Endothelial cell of umbilical vein (primary cell): ENCODE data around the gene PROK1. TPM values are rescaled to one million over a fixed set of nuclear protein-coding genes. Genes with fewer than 3 reads are reported as not detected.

ENCODE experiments used
- BruUV-seq: library from RNA; stranded (reverse); fragments of 400-500 nt; replicated peaks from 2 replicates; lab custom pipeline; 2021; lab: Mats Ljungman, UMichigan
- CTCF ChIA-PET: fragments of 300-600, 350-600 bp; sonication (Branson Sonifier 250); formaldehyde crosslinking; loops from one replicate; lab custom pipeline; 2021; ENCODE audit warnings: antibody characterized with exemption, inconsistent platforms; lab: Charles Lee
- POLR2A ChIA-PET: fragments of 300-600, 350-600 bp; sonication (Branson Sonifier 250); formaldehyde crosslinking; loops from one replicate; lab custom pipeline; 2021; ENCODE audit warnings: antibody characterized with exemption, inconsistent platforms; lab: Charles Lee
- DNase-seq: peaks from one replicate; pipeline ENCODE4 v3.0.0-alpha.2; 2011; ENCODE audit warnings: low read depth, low spot score
- FAIRE-seq: peaks from 2 replicates; lab custom pipeline; 2011; peaks lifted over from hg19 to GRCh38; lab: Jason Lieb, UNC
- H2AFZ ChIP-seq: 2 replicates; pipeline ENCODE4 v1.6.0; 2012; ENCODE audit warnings: low read depth, low read length, control low read depth, inconsistent platforms
- H3K27ac ChIP-seq: 2 replicates; pipeline ENCODE4 v1.5.1; 2011; ENCODE audit warnings: low read depth, mild to moderate bottlenecking, control low read depth, low read length, moderate library complexity; ENCODE audit not compliant: insufficient read depth
- H3K27me3 ChIP-seq, 2 experiments: 2 replicates each; pipeline versions ENCODE4 v1.6.0 to v1.6.1; 2011; ENCODE audit warnings: low read length in 2 of 2, mixed read lengths in 1 of 2; ENCODE audit not compliant: control insufficient read depth in 2 of 2, insufficient read depth in 2 of 2
- H3K36me3 ChIP-seq, 2 experiments: 2 replicates in 1 of 2; 3 replicates in 1 of 2; pipeline ENCODE4 v1.5.1; 2011; ENCODE audit warnings: low read length in 2 of 2, mild to moderate bottlenecking in 1 of 2, moderate library complexity in 1 of 2; ENCODE audit not compliant: control insufficient read depth in 2 of 2, insufficient read depth in 2 of 2; ENCODE audit errors: extremely low read depth in 1 of 2
- H3K4me1 ChIP-seq: 3 replicates; pipeline ENCODE4 v1.5.1; 2011; ENCODE audit warnings: mild to moderate bottlenecking, low read length; ENCODE audit not compliant: control insufficient read depth, insufficient read depth; ENCODE audit errors: extremely low read depth
- H3K4me2 ChIP-seq: 2 replicates; pipeline ENCODE4 v1.6.1; 2011; ENCODE audit warnings: low read length, control low read depth, mixed read lengths; ENCODE audit not compliant: insufficient read depth
- H3K4me3 ChIP-seq, 3 experiments: fragments of 200-600 bp in 1 of 3; sonication (generic), shearing (Covaris generic) in 1 of 3; replicated peaks in 1 of 3; 2 replicates each; pipeline ENCODE4 v1.5.1; 2011 to 2016; ENCODE audit warnings: control low read depth in 3 of 3, low read length in 3 of 3, mild to moderate bottlenecking in 2 of 3, inconsistent platforms in 1 of 3, low read depth in 1 of 3, moderate library complexity in 1 of 3; ENCODE audit not compliant: insufficient read depth in 1 of 3
- H3K79me2 ChIP-seq: 2 replicates; pipeline ENCODE4 v1.6.0; 2012; ENCODE audit warnings: low read length, inconsistent platforms; ENCODE audit not compliant: control insufficient read depth, insufficient read depth
- H3K9ac ChIP-seq: replicated peaks from 2 replicates; pipeline ENCODE3; 2011; ENCODE audit warnings: low read length, control low read depth; ENCODE audit not compliant: insufficient read depth; ENCODE audit errors: extremely low read depth
- H3K9me1 ChIP-seq: replicated peaks from 3 replicates; pipeline ENCODE4 v1.6.0; 2011; ENCODE audit warnings: mild to moderate bottlenecking, low read length; ENCODE audit not compliant: control insufficient read depth, insufficient read depth; ENCODE audit errors: extremely low read depth
- H3K9me3 ChIP-seq: replicated peaks from 2 replicates; pipeline ENCODE4 v1.5.1; 2012; ENCODE audit warnings: low read length, inconsistent platforms; ENCODE audit not compliant: control insufficient read depth, insufficient read depth
- H4K20me1 ChIP-seq: replicated peaks from 2 replicates; pipeline ENCODE3; 2011; ENCODE audit warnings: mild to moderate bottlenecking, low read length; ENCODE audit not compliant: control insufficient read depth, insufficient read depth; ENCODE audit errors: extremely low read depth
- EZH2 ChIP-seq: IDR thresholded peaks from 2 replicates; pipeline ENCODE4 v1.6.1; 2012; ENCODE audit warnings: borderline replicate concordance, low read depth, mild to moderate bottlenecking, moderate library complexity, low read length, inconsistent platforms; ENCODE audit not compliant: severe bottlenecking
- FOS ChIP-seq: IDR thresholded peaks from 2 replicates; pipeline ENCODE4 v1.6.1; 2011; ENCODE audit warnings: mild to moderate bottlenecking, low read length, moderate library complexity, borderline replicate concordance; ENCODE audit not compliant: insufficient read depth
- GATA2 ChIP-seq: IDR thresholded peaks from 2 replicates; pipeline ENCODE4 v1.7.0; 2011; ENCODE audit warnings: low read depth, mild to moderate bottlenecking, moderate library complexity, mixed read lengths, low read length; ENCODE audit not compliant: insufficient read length, insufficient read depth
- JUN ChIP-seq: IDR thresholded peaks from 2 replicates; pipeline ENCODE4 v1.6.1; 2011; ENCODE audit warnings: borderline replicate concordance, low read depth; ENCODE audit not compliant: insufficient read length, insufficient read depth
- MYC ChIP-seq: IDR thresholded peaks from one replicate; pipeline ENCODE4 v1.6.1; 2011; ENCODE audit warnings: mild to moderate bottlenecking, low read depth, low read length
- POLR2A ChIP-seq: IDR thresholded peaks from 2 replicates; pipeline ENCODE4 v1.6.1; 2012; ENCODE audit warnings: low read depth, mild to moderate bottlenecking, control low read depth, low read length
- POLR2AphosphoS5 ChIP-seq: IDR thresholded peaks from 2 replicates; pipeline ENCODE4 v1.6.1; 2012; ENCODE audit warnings: low read depth, mild to moderate bottlenecking, control low read depth, low read length, moderate library complexity; ENCODE audit not compliant: insufficient read depth
- dilution Hi-C: fragments of 300-500 bp; cut with MboI; formaldehyde crosslinking; loops from one replicate; pipeline ENCODE4 v1.15.0; 2019; ENCODE audit warnings: low sequenced_read_pairs; ENCODE audit not compliant: extremely low pct_ligation_motif_present
- intact Hi-C: fragments of 100-400 bp; cut with micrococcal nuclease; formaldehyde crosslinking; loops from one replicate; pipeline ENCODE4 v1.10.0; 2022
- polyA plus RNA-seq, 4 experiments: library from polyadenylated mRNA; depleted of rRNA in 3 of 4; stranded (reverse) in 3 of 4; unstranded in 1 of 4; fragments of >200 nt; gene quantifications; 2 replicates each; pipeline versions ENCODE4 v1.2.1 to v1.2.3, GENCODE V29; 2011 to 2012; ENCODE audit warnings: missing spikeins in 1 of 4
- total RNA-seq: library from RNA; stranded (reverse); gene quantifications from 2 replicates; pipeline ENCODE4 v1.2.3, GENCODE V29; 2021
- TF ChIP-seq, protein P1 (sequence below): IDR thresholded peaks from 2 replicates; pipeline ENCODE4 v1.6.1; 2011; ENCODE audit not compliant: insufficient read depth, insufficient read length
- TF ChIP-seq, protein P2 (sequence below), 2 donors: IDR thresholded peaks; 1 replicate in 1 of 2; 2 replicates in 1 of 2; pipeline ENCODE4 v1.5.1; 2011; ENCODE audit warnings: low read length in 2 of 2, mild to moderate bottlenecking in 2 of 2, moderate library complexity in 2 of 2, control low read depth in 1 of 2, inconsistent platforms in 1 of 2, low read depth in 1 of 2; ENCODE audit not compliant: insufficient read depth in 1 of 2; ENCODE audit errors: extremely low read depth in 1 of 2

Gene PROK1
- total and polyA plus RNA-seq, 2 donors (not counting 3 experiments of a cell fraction or from before 2014, with no cell fraction given) = not detected

DNA sequence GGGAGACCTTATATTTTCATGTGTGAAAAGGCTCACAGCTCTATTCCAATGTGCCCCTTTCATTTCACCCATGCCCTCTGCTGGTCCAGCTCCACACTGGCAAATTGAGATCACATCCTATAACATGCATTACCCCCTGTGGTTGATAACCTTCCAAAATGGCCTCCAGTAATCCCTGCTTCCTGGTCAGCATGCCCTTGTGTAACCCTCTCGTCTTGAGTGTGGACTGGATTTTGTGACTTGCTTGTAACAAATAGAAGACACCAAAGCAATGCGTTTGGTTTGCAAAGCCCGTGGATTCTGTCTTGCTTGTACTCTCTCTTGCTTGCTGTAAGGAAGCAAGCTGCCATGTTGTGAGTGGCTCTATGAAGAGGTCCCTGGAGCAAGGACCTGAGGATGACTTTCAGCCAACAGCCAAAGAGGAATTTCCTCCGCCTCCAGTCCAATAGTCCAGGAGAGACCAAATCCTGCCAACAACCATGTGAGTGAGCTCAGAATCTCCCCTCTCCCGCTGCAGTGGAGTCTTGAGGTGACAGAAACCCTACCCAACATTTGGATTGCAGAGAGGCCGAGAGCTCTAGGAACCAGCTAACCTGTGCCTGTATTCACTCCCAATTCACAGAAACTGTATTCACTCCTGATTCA is 50.7 kb downstream of the PROK1 start:
- intact Hi-C loops = no loop called here
- Histone ChIP-seq H3K27ac (no peak overlapping the region), H3K36me3 (no peaks in the 10 kb centered on the region), H3K4me3 (no peak overlapping the region), H3K9me1 (no peaks in the 10 kb centered on the region), H3K9ac (no peak overlapping the region), H3K27me3 (peaks cover 0 to 2% of the 10 kb centered on the region in 2 experiments), H4K20me1 (no peaks in the 10 kb centered on the region), H3K9me3 (no peaks in the 10 kb centered on the region), H2AFZ (no peak overlapping the region), H3K79me2 (no peaks in the 10 kb centered on the region), H3K4me2 (no peak overlapping the region), H3K4me1 (no peaks in the 10 kb centered on the region)
- TF ChIP-seq MYC (no peak), POLR2AphosphoS5 (no peak)
- dilution Hi-C loops = no loop called here
- no TSS peak for BruUV-seq
- ChIA-PET CTCF (interaction anchor here (0.6 to 1.5 kb wide), 2 partner anchors 189 to 299 kb away, joined by 3 read pairs; no protein-coding TSS in a partner anchor), POLR2A (no interaction called here)
- DNase-seq (no peak), FAIRE-seq (no peak)

DNA sequence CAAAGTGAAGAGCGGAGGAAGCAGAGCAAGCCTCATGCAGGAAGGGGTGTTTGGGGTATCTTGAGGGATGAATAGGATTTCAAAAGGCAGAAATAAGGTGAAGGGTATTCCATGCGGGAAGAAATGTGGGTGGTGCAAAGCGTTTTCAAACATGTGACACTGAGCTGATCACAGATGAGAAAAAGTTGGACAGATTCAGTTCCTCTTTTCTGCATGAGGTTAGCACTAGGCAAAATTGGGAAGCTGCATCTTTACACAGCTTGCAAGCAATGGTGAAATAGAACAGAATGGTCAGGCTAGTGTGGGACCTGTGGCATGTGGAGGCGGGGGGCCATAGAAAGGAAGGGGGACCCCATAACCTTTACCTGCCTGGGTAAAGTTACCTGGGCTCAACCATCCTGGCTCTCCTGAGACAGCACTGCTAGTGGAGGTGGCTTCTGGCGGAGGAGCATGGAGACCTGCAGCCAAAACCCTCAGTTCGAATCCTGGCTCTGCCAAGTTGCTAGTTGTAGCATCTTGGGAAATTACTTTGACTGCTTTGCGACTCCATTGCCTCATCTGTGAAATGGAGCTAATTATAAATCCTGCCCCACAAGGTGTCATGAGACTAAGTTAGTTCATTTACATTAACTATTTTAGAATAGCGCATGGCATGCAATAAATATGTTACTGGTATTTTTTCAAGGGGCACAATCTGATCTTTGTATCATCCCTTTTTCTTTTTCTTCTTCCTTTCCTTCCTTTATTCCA is 51.6 kb downstream of the PROK1 start:
- intact Hi-C loops = no loop called here
- no peaks in the 10 kb centered on the region for H3K9me1 ChIP-seq
- TF ChIP-seq, protein P1, sequence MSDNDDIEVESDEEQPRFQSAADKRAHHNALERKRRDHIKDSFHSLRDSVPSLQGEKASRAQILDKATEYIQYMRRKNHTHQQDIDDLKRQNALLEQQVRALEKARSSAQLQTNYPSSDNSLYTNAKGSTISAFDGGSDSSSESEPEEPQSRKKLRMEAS = no peak
- TF ChIP-seq JUN (no peak), FOS (no peak), POLR2AphosphoS5 (no peak), EZH2 (no peak), POLR2A (no peak), GATA2 (no peak), MYC (no peak)
- TF ChIP-seq, protein P2, sequence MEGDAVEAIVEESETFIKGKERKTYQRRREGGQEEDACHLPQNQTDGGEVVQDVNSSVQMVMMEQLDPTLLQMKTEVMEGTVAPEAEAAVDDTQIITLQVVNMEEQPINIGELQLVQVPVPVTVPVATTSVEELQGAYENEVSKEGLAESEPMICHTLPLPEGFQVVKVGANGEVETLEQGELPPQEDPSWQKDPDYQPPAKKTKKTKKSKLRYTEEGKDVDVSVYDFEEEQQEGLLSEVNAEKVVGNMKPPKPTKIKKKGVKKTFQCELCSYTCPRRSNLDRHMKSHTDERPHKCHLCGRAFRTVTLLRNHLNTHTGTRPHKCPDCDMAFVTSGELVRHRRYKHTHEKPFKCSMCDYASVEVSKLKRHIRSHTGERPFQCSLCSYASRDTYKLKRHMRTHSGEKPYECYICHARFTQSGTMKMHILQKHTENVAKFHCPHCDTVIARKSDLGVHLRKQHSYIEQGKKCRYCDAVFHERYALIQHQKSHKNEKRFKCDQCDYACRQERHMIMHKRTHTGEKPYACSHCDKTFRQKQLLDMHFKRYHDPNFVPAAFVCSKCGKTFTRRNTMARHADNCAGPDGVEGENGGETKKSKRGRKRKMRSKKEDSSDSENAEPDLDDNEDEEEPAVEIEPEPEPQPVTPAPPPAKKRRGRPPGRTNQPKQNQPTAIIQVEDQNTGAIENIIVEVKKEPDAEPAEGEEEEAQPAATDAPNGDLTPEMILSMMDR (IDR thresholded peaks at IDR 0.05; ENCODE audit: extremely low read depth in 1 of 2, insufficient read depth in 1 of 2, low read depth in 1 of 2, low read length in 2 of 2) = no peak
- H3K79me2 ChIP-seq = no peaks in the 10 kb centered on the region
- no peak overlapping the region for H3K4me3 ChIP-seq
- no peak overlapping the region for H3K9ac ChIP-seq
- no peaks in the 10 kb centered on the region for H3K4me1 ChIP-seq
- no peaks in the 10 kb centered on the region for H4K20me1 ChIP-seq
- no peak overlapping the region for H2AFZ ChIP-seq
- H3K36me3 ChIP-seq = no peaks in the 10 kb centered on the region
- no peak overlapping the region for H3K4me2 ChIP-seq
- no TSS peak for BruUV-seq
- DNase-seq (no peak), FAIRE-seq (no peak)
- no peak overlapping the region for H3K27ac ChIP-seq
- H3K9me3 ChIP-seq = no peaks in the 10 kb centered on the region
- dilution Hi-C loops = no loop called here
- ChIA-PET POLR2A (no interaction called here), CTCF (interaction anchor here (1.5 kb wide), 1 partner anchor 300 kb away, joined by 3 read pairs; no protein-coding TSS in a partner anchor)
- H3K27me3 ChIP-seq = peaks cover 0 to 2% of the 10 kb centered on the region in 2 experiments
